Mesenchymal stem cell (in vitro differentiated cells and primary cell): ENCODE data around the gene STK25.

Source experiments
- DNase-seq: peaks from one replicate; pipeline ENCODE4 v3.0.0-alpha.2; 2013
- H2AFZ ChIP-seq: one replicate; pipeline ENCODE4 v1.6.1; 2013; ENCODE audit warnings: low read depth, mild to moderate bottlenecking, control low read depth, inconsistent platforms, low read length, moderate library complexity
- H2AK5ac ChIP-seq: 2 replicates; pipeline ENCODE4 v1.6.1; 2013; ENCODE audit warnings: low read length, moderate library complexity, mild to moderate bottlenecking, inconsistent platforms; ENCODE audit not compliant: severe bottlenecking
- H2BK120ac ChIP-seq: one replicate; pipeline ENCODE4 v1.6.1; 2013; ENCODE audit warnings: low read depth, mild to moderate bottlenecking, inconsistent platforms, low read length, moderate library complexity
- H2BK12ac ChIP-seq, 2 experiments: one replicate each; pipeline ENCODE4 v1.6.1; 2013; ENCODE audit warnings: inconsistent platforms in 2 of 2, low read length in 2 of 2, mild to moderate bottlenecking in 2 of 2, moderate library complexity in 2 of 2, control low read depth in 1 of 2
- H2BK15ac ChIP-seq: one replicate; pipeline ENCODE4 v1.6.1; 2013; ENCODE audit warnings: mild to moderate bottlenecking, low read depth, inconsistent platforms; ENCODE audit not compliant: poor library complexity, severe bottlenecking
- H2BK5ac ChIP-seq: 2 replicates; pipeline ENCODE4 v1.6.1; 2013; ENCODE audit warnings: low read depth, mild to moderate bottlenecking, low read length, control low read depth, inconsistent platforms; ENCODE audit not compliant: poor library complexity, severe bottlenecking
- H3K14ac ChIP-seq, 2 experiments: one replicate each; pipeline ENCODE4 v1.6.1; 2013; ENCODE audit warnings: inconsistent platforms in 2 of 2, low read length in 2 of 2, control low read depth in 1 of 2, mild to moderate bottlenecking in 1 of 2, moderate library complexity in 1 of 2
- H3K18ac ChIP-seq, 2 experiments: one replicate each; pipeline ENCODE4 v1.6.1; 2013; ENCODE audit warnings: inconsistent platforms in 2 of 2, low read length in 2 of 2, control low read depth in 1 of 2, low read depth in 1 of 2, mild to moderate bottlenecking in 1 of 2
- H3K23ac ChIP-seq, 2 experiments: one replicate each; pipeline ENCODE4 v1.6.1; 2013; ENCODE audit warnings: inconsistent platforms in 2 of 2, low read length in 2 of 2, mild to moderate bottlenecking in 2 of 2, moderate library complexity in 2 of 2, control low read depth in 1 of 2
- H3K27ac ChIP-seq: 2 replicates; pipeline ENCODE4 v1.5.1; 2013; ENCODE audit warnings: mild to moderate bottlenecking, moderate library complexity, low read length, control low read depth, inconsistent platforms; ENCODE audit not compliant: poor library complexity, severe bottlenecking
- H3K27me3 ChIP-seq, 2 experiments: 2 replicates each; pipeline versions ENCODE4 v1.6.1 to v1.7.0; 2013; ENCODE audit warnings: low read length in 2 of 2, mild to moderate bottlenecking in 2 of 2, moderate library complexity in 2 of 2, control low read depth in 1 of 2, inconsistent platforms in 1 of 2; ENCODE audit not compliant: control insufficient read depth in 1 of 2, insufficient read depth in 1 of 2
- H3K36me3 ChIP-seq, 2 experiments: 2 replicates each; pipeline versions ENCODE4 v1.6.1 to v1.7.0; 2013; ENCODE audit warnings: low read length in 2 of 2, control low read depth in 1 of 2, inconsistent platforms in 1 of 2, low read depth in 1 of 2, mild to moderate bottlenecking in 1 of 2; ENCODE audit not compliant: insufficient read depth in 2 of 2, control insufficient read depth in 1 of 2
- H3K4ac ChIP-seq, 2 experiments: one replicate each; pipeline ENCODE4 v1.6.1; 2013; ENCODE audit warnings: inconsistent platforms in 2 of 2, low read length in 2 of 2, mild to moderate bottlenecking in 2 of 2, moderate library complexity in 2 of 2, control low read depth in 1 of 2, low read depth in 1 of 2
- H3K4me1 ChIP-seq: 2 replicates; pipeline ENCODE4 v1.6.1; 2013; ENCODE audit warnings: low read depth, low read length, control low read depth; ENCODE audit not compliant: control insufficient read depth, insufficient read depth
- H3K4me2 ChIP-seq: 2 replicates; pipeline ENCODE4 v1.6.1; 2013; ENCODE audit warnings: low read length, mild to moderate bottlenecking, inconsistent platforms; ENCODE audit not compliant: poor library complexity, severe bottlenecking
- H3K4me3 ChIP-seq, 2 experiments: 2 replicates each; pipeline versions ENCODE4 v1.5.1 to v1.7.0; 2013; ENCODE audit warnings: low read length in 2 of 2, mild to moderate bottlenecking in 2 of 2, control low read depth in 1 of 2, low read depth in 1 of 2; ENCODE audit not compliant: insufficient read depth in 1 of 2
- H3K79me1 ChIP-seq: replicated peaks from 2 replicates; pipeline ENCODE4 v1.6.1; 2013; ENCODE audit warnings: mild to moderate bottlenecking, control low read depth, low read length, inconsistent platforms; ENCODE audit not compliant: poor library complexity, severe bottlenecking
- H3K9ac ChIP-seq: 2 replicates; pipeline ENCODE4 v1.7.0; 2013; ENCODE audit warnings: mild to moderate bottlenecking, low read length, moderate library complexity
- H3K9me3 ChIP-seq: 2 replicates; pipeline ENCODE4 v1.7.0; 2013; ENCODE audit warnings: mild to moderate bottlenecking, low read length; ENCODE audit not compliant: control insufficient read depth
- H4K8ac ChIP-seq: one replicate; pipeline ENCODE4 v1.6.1; 2013; ENCODE audit warnings: inconsistent platforms, mild to moderate bottlenecking, low read length, moderate library complexity
- H4K91ac ChIP-seq: one replicate; pipeline ENCODE4 v1.6.1; 2013; ENCODE audit warnings: mild to moderate bottlenecking, low read length, inconsistent platforms
- WGBS: methylation state at CpG from one replicate; pipeline ENCODE4 v1.1.7; 2013; ENCODE audit warnings: mixed read lengths; 5-methylcytosine and 5-hydroxymethylcytosine counted together

The STK25 gene

DNA sequence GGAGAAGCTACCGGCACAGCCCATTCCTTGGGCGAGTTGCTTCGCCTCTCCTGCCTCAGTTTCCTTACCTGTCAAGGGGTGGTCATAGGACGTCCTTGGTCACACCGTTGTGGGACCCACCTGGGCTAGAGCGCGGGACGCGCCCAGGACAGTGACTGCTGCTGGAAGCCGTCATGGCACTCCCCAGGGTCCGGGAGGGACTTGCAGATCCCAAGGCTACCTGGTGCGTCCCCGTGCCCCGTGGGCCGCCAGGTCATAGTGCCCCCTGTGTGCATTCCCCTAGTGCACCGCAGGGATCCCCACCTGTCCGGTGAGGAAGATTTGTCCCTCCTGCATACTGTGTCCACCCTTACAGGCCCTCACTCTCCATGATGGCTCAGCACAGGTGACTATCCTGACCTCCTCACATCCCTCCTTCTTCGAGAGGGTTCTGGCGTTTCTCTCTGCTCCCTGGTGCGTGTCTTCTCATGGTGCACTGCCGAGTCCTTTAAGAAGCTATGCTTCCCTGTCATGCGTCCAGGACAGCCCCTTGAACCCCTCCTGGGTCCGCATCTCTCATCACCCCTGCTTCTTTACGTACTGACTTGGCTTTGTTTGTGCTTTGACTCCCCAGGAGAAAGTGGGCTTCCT, 886 bp upstream of the STK25 start:
- Histone ChIP-seq H2BK15ac (peak overlapping the region; percentile 85), H3K79me1 (peaks cover 11% of the 10 kb centered on the region), H3K9ac (peak overlapping the region; percentile 91), H2AFZ (peak overlapping the region; percentile 86), H3K23ac (peak overlapping the region in 1 of 2 experiments; percentile 94), H3K18ac (peak overlapping the region; percentile 98 to 99), H3K36me3 (peaks cover 9 to 20% of the 10 kb centered on the region in 2 experiments), H2BK120ac (peak overlapping the region; percentile 65), H2BK5ac (no peak overlapping the region), H3K27ac (no peak overlapping the region), H3K4me1 (peaks cover 31% of the 10 kb centered on the region), H3K9me3 (no peaks in the 10 kb centered on the region), H3K27me3 (no peaks in the 10 kb centered on the region), H2AK5ac (peak overlapping the region; percentile 12), H4K91ac (peak overlapping the region; percentile 97), H3K4me3 (peak overlapping the region; percentile 64 to 85), H4K8ac (peak overlapping the region; percentile 100), H3K4ac (peak overlapping the region; percentile 80 to 96), H3K4me2 (peak overlapping the region; percentile 88), H3K14ac (peak overlapping the region in 1 of 2 experiments; percentile 96), H2BK12ac (peak overlapping the region in 1 of 2 experiments; percentile 54)
- no peak for DNase-seq
- WGBS, result 46% methylated on average over 24 of the region's 24 CpGs

DNA sequence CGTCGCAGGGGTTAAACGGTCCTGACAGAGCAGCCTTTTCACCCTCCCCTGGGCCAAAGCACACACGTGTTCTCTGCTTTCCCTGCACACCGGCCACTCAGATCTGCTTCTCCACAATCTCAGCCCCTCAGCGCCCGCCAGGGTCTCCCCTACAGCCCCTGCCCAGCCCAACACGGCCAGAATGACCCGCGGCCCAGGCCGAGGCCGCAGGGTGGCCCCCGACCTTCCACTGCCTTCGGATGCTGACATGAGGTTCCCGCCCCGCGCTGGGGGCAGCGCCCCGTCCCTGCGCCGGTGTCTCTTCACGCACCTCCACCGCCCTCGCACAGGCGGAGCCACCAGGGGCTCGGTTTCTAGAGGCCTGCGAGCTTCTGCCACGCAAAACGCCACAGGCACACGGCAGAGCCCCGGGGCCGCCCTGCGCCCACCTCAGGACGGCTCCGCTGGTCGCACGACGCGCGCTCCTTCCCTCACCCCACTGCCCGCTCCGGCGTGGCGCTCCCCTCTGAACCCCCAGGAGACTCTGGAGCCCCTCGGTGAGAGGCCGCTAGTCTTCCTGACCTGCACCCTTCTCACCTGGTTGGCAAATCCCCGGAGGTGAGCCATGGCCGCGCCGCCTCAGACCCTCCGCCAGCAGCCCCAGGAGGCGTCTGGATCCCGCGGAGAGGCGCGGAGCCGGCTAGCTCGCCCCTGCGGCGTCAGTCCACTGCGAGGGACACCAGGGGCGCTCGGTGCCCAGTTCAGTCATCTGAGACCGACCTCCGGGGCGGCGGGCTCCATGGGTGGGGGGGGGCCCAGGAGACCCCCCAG, 749 bp downstream of the STK25 start:
- Histone ChIP-seq H2AK5ac (no peak overlapping the region), H3K4ac (peak overlapping the region in 1 of 2 experiments; percentile 65), H3K9ac (peak overlapping the region; percentile 84), H4K8ac (no peak overlapping the region), H4K91ac (no peak overlapping the region), H3K79me1 (peaks cover 19% of the 10 kb centered on the region), H3K4me1 (peaks cover 36% of the 10 kb centered on the region), H3K36me3 (peaks cover 12 to 27% of the 10 kb centered on the region in 2 experiments), H2BK5ac (peak overlapping the region; percentile 20), H3K4me2 (peak overlapping the region; percentile 93), H3K4me3 (peak overlapping the region; percentile 80 to 85), H2AFZ (peak overlapping the region; percentile 44), H3K27me3 (no peaks in the 10 kb centered on the region), H3K23ac (peak overlapping the region in 1 of 2 experiments; percentile 66), H3K9me3 (no peaks in the 10 kb centered on the region), H2BK12ac (peak overlapping the region in 1 of 2 experiments; percentile 31), H3K14ac (peak overlapping the region in 1 of 2 experiments; percentile 92), H2BK120ac (peak overlapping the region; percentile 98), H3K18ac (peak overlapping the region; percentile 16 to 90), H2BK15ac (no peak overlapping the region), H3K27ac (no peak overlapping the region)
- under 1% methylated on average over 59 of the region's 67 CpGs for WGBS
- DNase-seq, result peak; percentile 77

DNA sequence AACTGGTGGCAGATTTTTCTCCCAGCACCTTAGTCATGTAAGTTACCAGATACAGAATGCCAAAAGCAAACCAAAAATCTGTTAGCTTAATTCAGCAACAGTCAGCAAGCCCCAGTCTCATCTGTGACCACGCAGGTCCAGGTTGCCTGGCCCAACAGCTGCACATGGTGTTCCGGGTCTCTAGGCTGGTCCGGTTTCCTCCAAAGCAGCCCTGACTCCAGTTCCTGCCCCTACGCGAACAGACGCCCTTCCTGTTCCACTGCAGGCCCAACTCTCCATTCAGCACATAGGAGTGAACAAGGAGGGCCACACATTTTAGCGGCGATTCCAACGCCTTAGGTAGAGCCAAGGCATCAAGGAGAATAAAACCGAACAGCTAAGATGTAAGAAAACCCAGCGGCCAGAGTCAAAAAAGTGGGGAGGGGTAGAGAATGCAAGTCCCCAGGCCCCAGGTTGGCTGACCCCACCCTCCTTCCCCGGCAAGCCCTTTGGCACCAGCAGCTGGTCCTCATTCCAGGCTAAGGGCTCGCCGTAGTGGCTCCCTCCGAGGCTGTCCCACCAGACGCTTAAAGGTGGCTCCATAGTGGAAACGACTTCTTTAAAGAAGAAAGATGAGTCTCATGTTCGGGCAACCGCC, 1.5 kb downstream of the STK25 start:
- peaks cover 36% of the 10 kb centered on the region for H3K4me1 ChIP-seq
- peak overlapping the region; percentile 84 for H3K9ac ChIP-seq
- H4K91ac ChIP-seq, result no peak overlapping the region
- no peak overlapping the region for H4K8ac ChIP-seq
- H2BK15ac ChIP-seq, result no peak overlapping the region
- H2BK5ac ChIP-seq, result no peak overlapping the region
- H2BK12ac ChIP-seq, result no peak overlapping the region
- no peaks in the 10 kb centered on the region for H3K27me3 ChIP-seq
- H3K4ac ChIP-seq, result peak overlapping the region in 1 of 2 experiments; percentile 40
- H3K79me1 ChIP-seq, result peaks cover 25% of the 10 kb centered on the region
- H2BK120ac ChIP-seq, result no peak overlapping the region
- H3K4me3 ChIP-seq, result peak overlapping the region; percentile 80 to 85
- no peaks in the 10 kb centered on the region for H3K9me3 ChIP-seq
- H3K36me3 ChIP-seq, result peaks cover 11 to 27% of the 10 kb centered on the region in 2 experiments
- peak overlapping the region in 1 of 2 experiments; percentile 87 for H3K14ac ChIP-seq
- no peak overlapping the region for H2AFZ ChIP-seq
- no peak overlapping the region for H3K27ac ChIP-seq
- no peak overlapping the region for H2AK5ac ChIP-seq
- peak overlapping the region; percentile 93 for H3K4me2 ChIP-seq
- peak; percentile 38 for DNase-seq
- H3K23ac ChIP-seq, result no peak overlapping the region
- peak overlapping the region in 1 of 2 experiments; percentile 60 for H3K18ac ChIP-seq
- 38% methylated on average over 19 of the region's 19 CpGs for WGBS
